MM.1S (cell line): Measurements from ENCODE around the gene UBTD1.

Source experiments
- EZH2phosphoT487 ChIP-seq: fragments of 300-600 bp; sonication (generic); IDR thresholded peaks from 2 replicates; pipeline ENCODE4 v1.6.1; 2018; ENCODE audit warnings: antibody characterized with exemption, low read length
- TF ChIP-seq, protein P1 (sequence below): fragments of 300-600 bp; sonication (generic); IDR thresholded peaks from 2 replicates; pipeline ENCODE4 v1.5.1; 2016; ENCODE audit warnings: antibody characterized with exemption, low read length, mixed read lengths

DNA sequence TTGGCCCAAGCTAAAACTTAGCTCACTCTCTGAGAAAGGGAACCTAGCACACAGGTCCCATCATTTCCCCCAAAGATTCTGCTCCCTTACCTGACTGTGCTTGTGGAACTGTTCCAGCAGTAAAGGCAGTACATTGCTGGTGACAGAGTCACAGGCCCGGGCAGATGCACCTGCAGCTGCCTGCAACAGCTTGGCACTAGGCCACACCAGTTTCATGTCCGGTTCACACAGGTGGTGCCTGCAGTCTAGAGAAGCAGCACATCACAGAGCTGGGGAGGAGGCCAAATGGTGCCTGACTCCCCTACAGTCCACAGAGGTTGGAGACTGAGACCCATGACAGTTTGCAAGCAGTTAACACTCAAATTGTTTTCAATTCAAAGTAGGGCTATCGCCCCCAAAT lies 30.6 kb upstream of the UBTD1 start:
- TF ChIP-seq EZH2phosphoT487: no peak
- TF ChIP-seq, protein P1, sequence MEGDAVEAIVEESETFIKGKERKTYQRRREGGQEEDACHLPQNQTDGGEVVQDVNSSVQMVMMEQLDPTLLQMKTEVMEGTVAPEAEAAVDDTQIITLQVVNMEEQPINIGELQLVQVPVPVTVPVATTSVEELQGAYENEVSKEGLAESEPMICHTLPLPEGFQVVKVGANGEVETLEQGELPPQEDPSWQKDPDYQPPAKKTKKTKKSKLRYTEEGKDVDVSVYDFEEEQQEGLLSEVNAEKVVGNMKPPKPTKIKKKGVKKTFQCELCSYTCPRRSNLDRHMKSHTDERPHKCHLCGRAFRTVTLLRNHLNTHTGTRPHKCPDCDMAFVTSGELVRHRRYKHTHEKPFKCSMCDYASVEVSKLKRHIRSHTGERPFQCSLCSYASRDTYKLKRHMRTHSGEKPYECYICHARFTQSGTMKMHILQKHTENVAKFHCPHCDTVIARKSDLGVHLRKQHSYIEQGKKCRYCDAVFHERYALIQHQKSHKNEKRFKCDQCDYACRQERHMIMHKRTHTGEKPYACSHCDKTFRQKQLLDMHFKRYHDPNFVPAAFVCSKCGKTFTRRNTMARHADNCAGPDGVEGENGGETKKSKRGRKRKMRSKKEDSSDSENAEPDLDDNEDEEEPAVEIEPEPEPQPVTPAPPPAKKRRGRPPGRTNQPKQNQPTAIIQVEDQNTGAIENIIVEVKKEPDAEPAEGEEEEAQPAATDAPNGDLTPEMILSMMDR: no peak
